ENCODE results near the gene SGF29.
A peak's percentile ranks its signal among the peaks of the same experiment; 100 is the strongest.
"Not testable (repeated sequence)": the region's sequence is repeated elsewhere in the genome, so short reads cannot be mapped to it uniquely, and the experiment has no call there.

SGF29 gene

DNA sequence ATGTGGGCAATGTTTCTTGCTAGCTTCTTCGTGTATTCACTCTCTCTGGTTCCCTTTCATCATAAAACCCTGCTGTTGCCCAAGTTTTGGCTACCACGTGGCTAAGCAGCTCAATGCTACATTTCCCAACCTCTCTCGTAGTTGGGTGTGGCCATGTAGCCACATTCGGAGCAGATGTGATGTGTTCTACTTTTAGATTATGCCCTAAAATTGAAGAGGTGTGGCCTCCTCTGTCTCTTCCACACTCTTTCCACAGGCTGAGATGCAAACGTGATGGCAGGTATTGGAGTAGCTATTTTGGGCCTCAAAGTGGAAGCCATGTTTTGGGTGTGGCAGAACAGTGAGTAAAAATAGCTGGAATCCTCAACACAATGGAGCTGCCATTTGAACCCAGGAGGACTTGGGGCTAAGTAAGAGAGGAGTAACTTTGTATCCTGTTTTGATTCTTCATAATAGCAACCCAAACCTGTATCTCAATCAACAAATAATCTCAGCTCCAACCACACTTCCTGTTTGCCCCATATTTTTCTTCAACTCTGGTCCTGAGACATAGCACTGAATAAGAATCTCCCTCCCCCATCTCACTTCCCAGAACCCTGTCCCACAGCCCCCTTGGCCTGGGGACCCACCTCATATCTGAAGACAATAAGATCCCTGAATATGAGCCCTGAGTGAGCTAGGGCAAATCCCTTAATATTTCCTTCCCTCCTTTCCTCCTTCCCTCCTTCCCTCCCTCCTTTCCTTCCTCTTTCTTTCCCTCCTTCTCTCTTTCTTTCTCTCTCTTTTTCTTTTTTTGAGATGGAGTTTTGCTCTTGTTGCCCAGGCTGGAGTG is 19.0 kb upstream of the SGF29 start:
- DNase-seq = no peak

DNA sequence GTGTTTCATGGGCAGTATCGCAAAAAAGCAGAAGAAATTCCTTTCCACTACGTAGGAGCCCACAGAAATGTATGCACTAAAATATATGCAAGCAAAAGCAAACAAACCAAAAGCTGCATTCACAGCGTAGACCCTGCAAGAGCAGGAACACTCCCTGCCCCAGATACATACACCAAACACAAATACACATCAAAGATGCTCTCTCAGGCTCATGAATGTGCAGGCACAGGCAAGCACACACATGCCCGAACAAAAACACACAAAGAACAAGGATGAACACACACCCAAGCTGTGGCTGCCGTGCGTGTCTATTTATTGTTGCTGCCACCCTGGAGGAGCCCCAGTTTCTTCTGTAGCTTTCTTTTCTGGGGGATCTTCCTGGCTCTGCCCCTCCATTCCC is 16.6 kb upstream of the SGF29 start:
- DNase-seq = no peak

DNA sequence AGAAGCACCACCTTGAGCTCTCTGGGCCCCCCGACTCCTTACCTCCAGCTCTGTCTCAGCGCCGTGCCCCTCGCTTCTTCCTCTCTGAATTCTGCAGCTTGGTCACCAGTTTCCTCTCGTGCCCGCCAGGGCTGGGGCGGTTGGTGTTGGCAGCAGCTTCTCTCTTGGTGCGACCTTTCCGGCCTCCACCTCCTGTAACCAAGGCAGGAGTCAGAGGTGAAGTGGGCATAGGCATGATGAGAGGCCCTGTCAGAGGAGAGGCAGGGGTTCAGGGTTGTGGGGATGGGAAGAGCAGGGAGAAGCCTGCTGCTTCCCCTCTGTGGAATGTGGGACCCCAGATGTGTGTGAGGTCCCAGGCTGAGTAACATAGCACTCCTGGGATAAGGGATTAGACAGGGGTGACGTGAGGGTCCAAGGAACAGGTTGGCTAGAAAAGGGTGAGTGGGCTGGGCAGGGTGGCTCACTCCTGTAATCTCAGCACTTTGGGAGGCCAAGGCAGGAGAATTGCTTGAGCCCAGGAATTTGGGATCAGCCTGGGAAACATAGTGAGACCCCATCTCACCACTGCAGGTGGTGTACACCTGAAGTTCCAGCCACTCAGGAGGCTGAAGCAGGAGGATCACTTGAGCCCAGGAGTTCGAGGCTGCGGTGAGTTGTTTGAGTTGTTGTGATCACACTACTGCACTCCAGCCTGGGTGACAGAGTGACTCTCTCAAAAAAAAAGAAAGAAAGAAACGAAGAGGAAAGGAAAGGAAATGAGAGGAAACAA is 15.6 kb upstream of the SGF29 start:
- DNase-seq = no peak

DNA sequence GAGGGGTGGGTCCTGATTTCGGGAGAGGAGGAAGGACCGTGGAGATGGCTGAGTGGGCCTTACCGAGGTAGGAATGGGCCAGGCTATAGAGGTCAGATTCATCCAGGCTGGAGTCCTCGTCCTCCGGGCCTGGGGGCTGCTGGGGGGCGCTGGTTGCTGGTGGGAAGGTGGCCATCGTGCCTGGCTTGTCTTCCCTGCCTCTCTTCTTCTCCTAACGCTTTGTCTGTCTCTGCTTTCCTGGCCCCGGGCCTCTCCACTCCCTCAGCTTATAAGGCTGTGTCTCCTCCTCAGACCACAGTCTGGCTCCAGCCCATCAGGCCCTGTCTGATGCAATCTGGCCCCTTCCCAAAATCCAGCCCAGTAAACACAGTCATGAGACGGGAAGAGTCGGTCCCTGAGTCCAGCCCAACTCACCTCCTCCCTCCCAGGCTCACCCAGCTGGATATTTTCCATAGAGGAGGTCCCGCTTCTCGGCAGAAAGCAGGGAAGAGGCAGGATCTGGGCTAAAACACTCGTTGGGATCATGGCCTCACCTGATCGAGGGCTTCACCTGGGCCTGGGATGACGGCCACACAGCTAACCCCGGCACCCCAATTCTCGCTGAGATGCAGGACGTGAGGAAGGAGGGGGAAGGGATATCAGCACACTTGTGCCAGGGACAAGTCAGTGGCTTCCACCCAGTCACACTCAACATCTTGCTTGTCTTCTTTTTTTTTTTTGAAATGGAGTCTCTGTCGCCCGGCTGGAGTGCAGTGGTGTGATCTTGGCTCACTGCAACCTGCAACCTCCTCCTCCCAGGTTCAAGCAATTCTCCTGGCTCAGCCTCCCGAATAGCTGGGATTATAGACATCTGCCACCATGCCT is 14.8 kb upstream of the SGF29 start, which contains the start of gene NUPR1:
Gene NUPR1, minus strand, starts transcription at position 242 of the 864 bp plus-strand sequence. Its CDS starts 67 bp downstream, at position 175.
- peak; percentile 90 for DNase-seq

DNA sequence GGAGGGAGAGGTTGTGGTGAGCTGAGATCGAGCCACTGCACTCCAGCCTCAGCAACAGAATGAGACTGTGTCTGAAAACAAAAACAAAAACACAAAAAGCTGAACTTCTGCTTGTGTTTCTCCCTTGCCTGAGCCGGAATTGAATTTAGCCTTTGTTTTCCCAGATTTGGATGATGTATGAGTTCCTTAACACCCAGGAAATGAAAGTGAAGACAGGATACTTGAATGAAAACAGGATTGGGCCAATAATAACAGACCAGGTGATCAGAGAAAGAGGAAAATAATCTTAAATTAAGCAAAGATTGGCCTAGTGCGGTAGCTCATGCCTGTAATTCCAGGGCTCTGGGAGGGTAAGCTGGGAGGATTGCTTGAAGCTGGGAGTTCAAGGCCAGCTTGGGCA is 13.4 kb upstream of the SGF29 start:
- DNase-seq = no peak

DNA sequence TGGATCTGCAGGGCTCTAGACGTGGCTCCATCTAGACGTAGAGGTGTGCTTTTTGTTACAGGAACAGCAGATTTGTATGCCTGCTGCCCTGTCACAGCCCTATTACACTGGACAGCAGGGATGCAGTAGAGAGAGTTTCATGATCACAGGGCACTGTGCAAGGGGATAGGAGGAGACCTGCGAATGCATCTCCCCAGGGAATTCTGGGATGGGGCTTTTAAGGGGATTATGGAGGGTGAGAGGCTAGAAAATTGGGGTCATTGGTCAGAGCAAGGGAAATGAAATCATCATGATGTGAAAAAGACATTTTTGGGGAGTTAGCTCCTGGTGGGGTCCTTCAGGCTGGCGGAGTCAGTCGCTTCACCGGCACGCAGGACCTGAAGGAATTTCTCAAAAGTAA is 11.1 kb upstream of the SGF29 start:
- no peak for DNase-seq

DNA sequence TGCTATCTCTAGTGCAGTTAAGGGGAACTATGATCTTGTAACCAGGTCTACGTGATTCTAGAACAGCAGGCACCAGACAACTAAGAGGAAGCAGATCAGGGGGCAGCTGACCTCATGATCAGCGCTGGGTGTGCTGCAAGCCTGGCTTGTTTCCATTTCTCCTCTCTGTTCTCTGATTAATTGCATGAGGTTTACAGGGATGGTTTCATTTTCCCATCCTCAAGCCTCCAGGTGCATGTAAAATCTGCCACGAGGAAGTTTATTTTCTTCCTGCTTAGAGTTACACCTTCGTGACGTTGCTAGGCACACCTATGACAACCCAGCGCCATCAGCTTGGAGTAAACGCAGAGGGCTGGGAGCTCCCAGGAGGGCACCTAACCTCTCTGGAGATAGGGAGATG is 10.6 kb upstream of the SGF29 start:
- DNase-seq = no peak

DNA sequence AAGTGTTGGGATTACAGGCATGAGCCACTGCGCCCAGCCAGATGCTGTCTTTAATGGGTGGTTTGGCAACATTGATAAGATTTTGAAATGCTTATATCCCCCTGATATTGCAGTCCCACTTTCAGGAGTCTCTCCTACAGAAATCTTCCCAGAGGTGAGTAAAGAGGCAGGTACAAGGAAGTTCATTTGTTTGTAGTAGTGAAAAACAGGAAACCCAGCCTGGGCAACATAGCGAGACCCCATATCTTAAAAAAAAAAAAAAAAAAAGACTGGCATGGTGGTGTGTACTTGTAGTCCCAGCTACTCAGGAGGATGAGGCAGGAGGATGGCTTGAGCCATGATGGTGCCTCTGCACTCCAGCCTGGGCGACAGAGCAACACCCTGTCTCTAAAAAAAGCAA is 8.7 kb upstream of the SGF29 start:
- no peak for DNase-seq

DNA sequence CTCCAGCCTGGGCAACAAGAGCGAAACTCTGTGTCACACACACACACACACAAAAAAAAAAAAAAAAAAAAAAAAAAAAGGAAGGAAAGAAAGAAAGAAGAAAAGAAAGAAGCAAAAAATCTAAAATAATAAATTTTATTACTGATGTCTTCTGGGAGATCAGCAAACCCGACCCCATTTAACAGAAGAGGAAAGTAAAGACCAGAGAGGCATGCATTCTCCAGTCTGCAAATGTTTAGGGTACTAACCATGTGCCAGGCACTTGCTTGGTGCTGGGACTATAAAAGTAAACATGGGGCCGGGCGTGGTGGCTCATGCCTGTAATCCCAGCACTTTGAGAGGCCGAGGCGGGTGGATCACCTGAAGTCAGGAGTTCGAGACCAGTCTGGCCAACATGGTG is 7.8 kb upstream of the SGF29 start:
- DNase-seq = not testable (repeated sequence)

DNA sequence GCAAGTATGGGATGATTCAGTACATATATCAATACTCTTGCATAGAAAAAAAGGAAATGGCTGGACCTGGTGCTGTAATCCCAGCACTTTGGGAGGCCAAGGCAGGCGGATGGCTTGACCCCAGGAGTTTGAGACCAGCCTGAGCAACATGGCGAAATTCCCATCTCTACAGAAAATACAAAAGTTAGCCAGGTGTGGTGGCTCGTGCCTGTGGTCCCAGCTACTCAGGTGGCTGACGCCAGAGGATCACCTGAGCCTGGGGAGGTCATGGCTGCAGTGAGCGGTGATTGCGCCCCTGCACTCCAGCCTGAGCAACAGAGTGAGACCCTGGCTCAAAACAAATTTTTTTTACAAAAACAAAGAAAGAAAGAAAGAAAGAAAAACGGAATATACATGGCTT is 7.1 kb upstream of the SGF29 start:
- no peak for DNase-seq

DNA sequence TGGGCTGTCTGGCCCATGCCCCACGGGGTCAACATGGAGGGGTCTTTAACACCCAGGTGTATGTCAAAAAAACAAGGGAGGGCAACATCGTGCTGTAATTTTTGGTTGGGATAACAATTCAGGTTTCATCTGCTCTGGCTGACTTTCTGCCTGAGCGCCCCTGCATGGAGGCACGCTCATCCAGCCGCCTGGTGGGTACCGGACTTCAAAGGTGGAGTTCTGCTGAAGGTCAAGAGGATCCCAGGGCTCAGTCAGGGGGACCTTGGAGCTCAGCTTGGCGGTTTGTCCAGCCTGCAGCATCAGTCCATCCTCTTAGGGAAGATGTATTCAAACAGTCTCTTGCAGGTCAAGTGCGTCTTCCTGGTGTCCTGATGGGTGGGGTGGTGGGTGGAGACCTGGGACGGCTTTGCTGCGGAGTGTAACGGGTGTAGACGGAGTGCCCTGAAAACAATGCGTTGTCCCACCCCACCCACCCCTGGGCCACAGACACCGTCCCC is 5.4 kb upstream of the SGF29 start:
- no peak for DNase-seq

DNA sequence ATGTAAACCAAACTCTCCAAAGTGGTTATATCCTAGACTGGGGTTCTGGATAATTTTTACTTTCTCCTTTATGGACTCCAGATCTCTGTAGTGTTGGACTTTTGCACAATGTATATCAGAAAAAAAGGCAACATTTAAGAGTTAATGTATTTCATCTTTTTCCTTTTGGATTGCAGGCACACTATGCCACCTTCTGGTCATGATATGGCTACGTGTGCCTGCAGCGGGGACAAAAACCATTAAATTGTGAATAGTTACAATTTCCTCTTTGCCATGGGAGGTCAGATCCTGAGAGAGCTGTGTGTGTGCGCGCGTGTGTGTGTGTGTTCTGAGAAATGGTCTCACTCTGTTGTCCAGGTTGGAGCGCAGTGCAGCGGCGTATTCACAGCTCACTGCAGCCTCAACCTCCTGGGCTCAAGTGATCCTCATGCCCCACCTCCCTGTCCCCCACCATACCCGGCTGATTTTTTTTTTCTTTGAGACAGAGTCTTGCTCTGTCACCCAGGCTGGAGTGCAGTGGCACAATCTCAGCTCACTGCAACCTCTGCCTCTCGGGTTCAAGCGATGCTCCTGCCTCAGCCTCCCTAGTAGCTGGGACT is 4.3 kb upstream of the SGF29 start:
- no peak for DNase-seq

DNA sequence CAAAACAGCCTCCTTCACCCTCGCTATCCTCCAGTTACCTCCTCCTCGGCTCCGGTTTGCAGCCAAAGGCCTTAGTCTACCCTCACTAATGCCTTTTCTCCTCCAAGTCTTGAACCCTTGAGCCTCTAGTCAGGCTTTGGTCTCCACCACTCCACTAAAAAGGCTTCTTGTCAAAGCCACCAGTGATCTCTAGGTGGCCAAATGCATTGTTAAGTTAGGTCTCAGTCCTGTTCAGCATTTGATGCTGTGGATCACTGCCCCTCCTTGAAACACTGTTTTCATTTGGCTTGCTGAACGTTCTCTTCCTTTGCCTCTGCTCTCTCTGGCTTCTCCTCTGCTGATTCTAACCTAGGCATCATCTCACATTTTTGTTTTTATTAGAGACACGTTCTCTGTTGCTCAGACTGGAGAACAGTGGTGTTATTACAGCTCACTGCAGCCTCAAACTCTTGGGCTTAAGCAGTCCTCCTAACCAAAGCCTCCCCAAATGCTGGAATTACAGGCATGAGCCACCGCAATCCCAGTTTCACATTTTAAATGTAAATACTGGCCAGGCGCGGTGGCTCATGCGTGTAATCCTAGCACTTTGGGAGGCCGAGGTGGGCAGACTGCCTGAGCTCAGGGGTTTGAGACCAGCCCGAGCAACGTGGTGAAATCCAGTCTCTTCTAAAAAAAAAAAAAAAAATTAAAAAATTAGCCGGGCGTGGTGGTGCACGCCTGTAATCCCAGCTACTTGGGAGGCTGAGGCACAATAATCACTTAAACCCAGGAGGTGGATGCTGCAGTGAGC is 1.1 kb downstream of the SGF29 start:
- no peak for DNase-seq

DNA sequence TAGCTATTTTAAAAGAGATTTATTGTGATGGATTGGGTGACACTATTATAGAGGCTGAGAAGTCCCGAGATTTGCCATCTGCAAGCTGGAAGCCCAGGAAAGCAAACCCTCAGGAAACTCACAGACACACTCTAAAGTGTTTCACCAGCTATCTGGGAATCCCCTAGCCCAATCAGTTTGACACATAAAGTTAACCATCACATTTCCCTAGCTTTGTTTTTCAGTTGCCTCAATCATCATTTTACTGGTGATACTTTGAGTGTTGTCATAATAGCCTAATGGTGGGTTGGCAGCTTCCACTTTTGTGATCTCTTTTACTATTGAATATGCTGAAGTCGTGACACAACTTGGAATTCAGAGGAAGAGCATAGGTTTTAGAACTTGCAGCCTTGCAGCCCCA is 1.8 kb downstream of the SGF29 start:
- DNase-seq = no peak

DNA sequence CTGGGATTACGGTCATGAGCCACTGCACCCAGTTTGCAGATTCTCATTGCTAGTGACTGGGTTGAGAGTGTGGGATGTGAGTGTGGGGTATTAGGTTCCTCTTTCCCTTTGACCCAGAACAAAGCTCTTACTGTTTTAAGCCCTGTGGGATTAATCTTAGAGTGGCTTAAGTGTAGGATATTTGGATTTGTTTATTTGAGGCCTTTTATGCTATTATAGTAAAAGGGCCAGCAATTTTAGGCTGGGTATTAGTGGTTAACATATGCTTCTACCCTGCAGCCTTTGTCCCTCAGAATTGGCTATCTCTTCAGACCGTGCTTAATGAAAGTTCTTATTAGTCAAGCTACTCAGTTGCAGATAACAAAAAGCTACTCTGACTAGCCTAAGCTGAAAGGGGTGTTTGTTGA is 3.2 kb downstream of the SGF29 start:
- DNase-seq = no peak

DNA sequence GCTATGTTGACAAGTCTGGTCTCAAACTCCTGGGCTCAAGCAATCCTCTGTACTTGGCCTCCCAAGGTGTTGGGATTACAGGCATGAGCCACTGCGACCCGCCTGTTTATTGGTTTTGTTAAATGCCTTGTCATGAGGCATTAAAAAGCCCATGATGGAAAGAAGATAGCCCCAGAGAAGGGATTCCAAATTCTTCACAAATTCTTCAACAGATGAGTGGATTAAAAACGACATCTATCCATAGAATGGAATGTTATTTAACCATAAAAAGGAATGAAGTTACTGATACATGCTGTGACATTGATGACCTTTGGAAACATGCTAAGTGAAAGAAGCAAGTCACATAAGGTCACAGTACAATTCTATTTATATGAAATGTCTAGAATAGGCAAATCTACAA is 4.7 kb downstream of the SGF29 start:
- DNase-seq = no peak

DNA sequence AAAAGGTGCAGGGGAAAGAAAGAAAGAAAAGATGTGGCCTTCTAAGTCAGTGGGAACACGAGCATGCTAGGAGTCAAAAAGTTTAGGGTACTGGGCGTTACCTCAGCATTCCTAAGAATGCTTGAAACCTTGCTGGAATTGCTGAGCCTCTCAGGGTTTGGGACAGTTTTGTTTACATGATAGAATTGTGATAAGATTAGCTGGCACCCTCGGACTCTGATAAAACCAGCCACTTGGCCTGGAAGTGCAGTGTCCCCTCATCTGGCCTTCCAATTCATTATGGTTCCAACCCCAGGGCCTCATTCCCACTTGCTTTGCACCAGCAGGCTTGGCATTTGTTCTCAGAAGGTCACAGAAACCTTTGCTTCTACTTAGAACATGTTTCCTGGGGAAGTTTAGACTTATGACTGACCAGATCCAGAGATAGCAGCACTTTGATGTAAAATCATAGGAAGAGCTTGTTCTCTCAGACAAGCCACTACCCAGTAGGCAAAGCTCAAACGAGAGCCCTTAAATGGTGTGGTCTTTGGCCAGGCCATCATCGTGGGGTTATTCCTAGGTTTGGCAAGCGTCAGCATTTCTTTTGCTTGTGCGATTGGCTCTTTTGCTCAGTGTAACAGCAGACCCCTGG is 8.0 kb downstream of the SGF29 start:
- DNase-seq = no peak

DNA sequence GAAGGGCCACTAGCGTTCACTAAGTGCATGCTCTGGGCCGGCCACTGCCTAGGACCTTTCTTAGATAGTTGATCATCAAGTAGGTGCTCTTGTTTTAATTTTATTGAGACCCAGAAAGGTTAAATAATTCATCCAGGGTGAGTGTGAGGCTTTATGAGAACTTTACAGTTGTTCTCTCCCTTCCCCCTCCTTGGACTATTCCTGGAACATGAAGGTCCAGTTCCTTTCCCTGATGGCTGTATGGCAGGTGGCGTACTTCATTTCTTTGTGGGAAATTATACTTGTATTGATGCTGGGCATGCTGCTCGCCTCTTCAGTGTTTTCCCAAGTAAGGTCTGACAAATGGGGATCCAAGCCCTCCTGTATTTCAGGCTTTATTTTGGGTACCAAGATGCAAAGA is 8.5 kb downstream of the SGF29 start:
- DNase-seq = no peak

DNA sequence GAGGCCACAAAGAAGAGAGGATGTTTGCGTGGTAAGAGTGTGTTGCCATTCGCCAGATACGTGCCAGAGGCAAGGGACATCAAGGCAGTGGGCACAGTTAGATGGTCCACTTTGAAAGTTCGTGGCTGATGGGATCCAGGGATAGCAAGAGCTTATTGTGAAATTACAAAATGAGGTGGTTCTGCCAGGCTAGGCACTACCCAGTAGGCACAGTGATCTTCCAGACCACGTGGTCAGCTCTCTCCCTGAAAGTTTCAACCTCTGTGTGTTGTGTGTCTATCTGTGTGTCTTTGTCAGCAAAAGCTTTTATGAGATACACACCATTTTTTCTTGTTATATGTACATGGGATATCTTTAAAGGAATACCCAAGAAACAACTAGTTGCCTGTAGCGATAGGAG is 9.5 kb downstream of the SGF29 start:
- DNase-seq = no peak

DNA sequence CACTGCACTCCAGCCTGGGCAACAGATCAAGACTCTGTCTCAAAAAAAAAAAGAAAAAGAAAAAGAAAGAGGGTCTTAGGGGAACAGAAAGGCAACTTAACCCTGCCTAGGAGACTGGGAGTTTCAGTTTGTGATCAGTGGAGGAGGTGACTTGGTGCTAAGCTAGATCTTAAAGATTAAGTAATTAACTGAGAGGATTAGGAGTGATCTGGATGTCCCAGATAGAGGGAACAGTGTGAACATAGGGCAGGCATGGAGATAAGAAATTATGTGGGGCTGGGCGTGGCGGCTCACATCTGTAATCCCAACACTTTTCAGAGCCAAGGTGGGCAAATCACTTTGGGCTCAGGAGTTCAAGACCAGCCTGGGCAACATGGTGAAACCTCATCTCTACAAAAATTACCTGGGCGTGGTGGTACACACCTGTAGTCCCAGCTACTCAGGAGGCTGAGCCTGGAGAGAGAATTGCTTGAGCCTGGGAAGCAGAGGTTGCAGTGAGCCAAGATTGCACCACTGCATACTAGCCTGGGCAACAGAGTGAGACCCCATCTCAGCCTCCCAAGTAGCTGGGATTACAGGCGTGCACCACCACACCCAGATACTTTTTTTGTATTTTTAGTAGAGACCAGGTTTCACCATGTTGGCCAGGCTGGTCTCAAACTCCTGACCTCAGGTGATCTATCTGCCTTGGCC is 12.7 kb downstream of the SGF29 start:
- not testable (repeated sequence) for DNase-seq

DNA sequence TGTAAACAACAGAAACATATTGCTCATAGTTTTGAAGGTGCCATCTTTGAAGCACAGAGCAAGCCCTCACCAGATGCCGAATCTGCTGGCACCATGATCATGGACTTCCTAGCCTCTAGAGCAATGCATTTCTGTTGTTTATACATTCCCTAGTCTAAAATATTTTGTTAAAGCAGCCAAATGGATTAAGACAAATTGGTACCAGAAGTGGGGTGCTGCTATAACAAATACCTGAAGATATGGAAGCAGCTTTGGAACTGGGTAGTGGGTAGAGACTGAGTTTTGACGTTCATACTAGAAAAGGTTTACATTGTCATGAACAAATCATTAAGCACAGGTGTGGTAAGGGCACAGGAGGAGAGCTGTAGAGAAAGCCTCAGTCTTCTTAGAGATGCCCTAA is 13.6 kb downstream of the SGF29 start:
- no peak for DNase-seq

Data from NCI-H446 treated with DMSO at 0.1 percent for 48 hours (cell line).